Measurements from ENCODE around the gene TYW5.
A peak's percentile ranks its signal among the peaks of the same experiment; 100 is the strongest.

The TYW5 gene

DNA sequence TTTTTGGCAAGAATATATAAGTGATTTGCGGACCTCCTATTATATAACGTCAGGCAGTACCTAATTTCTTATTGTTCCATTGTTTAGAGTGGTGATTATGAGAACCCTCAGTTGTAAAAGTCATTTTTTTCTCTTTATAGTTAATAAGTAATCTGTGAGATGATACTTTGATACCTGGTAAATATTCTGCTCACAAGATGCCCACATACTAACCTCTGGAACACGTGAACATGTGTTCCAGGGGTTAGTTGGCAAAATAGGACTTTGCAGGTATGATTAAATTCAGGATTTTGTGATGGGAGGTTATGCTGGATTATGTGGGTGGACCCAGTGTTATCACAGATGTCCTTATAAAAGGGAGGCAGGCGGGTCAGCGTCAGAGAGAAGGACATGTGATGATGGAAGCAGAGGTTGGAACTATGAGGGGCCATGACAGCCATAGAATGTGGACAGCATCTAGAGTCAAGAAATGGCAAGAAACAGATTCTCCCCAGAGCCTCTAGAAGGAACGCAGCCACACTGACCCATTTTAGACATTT lies 16.9 kb upstream of the TYW5 start:
- DNase-seq, result no peak

DNA sequence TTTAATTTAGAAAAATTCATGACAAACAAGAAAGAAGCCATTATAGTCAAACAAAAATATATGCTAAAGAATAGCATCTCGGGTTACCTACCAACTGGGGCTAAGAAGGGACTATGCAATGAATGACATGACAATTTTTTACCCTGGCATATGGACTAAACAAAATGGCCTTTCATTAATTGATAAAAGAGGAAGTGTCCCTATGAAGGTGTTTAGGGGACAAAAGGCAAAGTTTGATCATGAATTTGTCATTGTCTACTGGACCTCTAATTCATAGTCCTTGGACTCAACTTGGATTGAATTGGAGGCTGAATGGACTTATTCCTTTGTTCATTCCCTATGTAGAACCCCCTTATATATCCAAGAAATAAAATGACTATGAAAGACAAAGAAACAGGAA lies 12.8 kb upstream of the TYW5 start:
- no peak for DNase-seq

DNA sequence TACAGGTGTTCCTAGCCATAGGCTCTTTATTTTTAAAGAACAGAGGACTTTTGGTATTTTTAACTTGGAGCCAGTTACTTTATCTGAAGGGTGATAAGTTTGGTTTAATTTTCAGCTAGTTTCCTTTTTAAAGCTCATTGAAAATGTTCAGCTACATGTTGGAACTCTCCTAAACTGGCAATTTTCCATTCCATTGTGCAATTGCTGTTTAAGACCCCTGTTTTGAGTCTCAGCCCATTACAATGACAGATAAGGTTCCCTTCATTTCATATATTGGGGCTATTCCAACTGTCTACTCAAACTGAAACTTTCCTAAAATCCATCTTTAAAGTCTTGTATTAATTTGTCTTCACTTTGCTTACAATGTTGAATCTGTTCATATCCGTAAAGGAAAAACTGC lies 11.7 kb upstream of the TYW5 start:
- no peak for DNase-seq

DNA sequence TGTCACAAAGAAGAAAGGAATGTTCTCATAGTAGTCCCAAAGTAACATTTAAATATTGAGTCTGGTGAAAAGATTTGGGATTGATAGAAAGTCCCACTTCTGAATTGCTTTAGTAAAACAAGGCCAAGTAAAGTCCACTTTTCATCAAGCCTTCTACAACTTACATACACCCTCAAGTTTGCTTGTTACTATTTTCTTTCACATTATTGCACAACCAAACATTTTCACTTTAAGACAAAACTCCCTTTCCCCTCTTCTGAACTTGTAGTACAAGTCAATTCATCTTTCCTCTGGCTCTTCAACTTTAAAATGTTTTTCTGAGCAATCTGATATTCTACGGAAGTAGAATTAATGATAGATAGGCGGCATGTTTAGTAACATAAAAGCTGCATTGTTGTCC lies 11.1 kb upstream of the TYW5 start:
- no peak for DNase-seq

DNA sequence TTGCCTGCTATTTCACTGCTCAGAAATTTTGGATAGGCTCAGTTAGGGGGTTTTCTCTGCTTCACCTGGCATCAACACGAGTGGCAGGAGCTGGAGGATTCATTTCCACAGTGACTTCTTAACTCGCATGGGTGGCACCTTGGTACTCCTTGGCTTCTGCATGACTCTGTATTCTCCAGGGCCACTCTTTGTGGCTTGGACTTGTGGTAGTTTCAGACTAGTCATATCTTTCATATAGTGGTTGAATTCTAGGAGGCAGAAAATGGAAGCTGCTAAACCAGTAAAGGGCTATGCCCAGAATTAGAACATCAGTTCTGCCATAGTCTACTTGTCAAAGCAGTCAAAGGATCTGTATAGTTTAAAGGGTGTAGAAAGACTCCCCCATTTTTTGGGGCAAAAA lies 6.9 kb upstream of the TYW5 start:
- no peak for DNase-seq

DNA sequence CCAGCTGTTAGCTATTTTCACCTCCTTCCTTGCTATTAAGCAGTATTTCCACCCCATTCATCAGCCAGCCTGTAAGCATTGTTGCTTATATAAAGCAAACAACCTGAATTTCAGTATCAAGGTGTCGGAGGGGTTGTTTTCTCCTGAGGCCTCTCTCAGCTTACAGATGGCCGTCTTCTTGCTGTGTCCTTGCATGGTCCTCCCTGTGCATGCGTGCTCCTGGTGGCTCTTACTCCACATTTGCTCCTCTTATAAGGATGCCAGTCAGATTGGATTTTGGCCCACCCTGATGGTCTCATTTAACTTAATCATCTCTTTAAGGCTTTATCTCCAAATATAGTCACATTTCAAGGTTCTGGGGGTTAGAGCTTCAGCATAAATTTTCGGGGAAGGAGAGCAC lies 2.7 kb upstream of the TYW5 start:
- no peak for DNase-seq

DNA sequence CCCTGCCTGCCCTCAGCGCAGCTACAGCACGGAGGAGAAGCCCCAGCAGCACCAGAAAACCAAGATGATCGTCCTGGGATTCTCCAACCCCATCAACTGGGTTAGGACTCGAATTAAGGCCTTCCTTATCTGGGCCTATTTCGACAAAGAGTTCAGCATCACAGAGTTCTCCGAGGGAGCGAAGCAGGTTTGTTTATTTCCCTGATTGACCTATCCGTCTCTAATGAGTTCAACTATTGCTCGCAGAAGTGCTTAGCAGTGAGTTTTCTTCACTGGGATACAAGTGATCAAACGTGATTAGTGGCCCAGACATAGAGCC lies 730 bp upstream of the TYW5 start:
- DNase-seq, result peak; percentile 39

DNA sequence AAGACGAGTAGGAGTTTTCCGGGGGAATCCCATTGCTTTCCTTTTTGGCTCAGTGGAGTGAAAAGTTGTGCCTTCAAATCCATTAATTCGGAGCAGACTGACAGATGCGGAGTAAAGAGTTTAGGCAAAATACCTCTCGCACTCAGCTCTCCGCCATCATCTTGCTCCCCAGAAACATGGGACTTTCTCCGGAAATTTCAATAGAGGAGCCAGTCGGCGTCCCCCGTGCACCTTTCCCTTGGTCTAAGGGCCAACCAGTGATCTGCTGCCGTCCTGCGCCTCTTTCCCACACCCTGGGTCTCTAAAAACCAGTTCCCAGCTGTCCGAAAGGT lies 318 bp downstream of the TYW5 start:
- peak; percentile 76 for DNase-seq

DNA sequence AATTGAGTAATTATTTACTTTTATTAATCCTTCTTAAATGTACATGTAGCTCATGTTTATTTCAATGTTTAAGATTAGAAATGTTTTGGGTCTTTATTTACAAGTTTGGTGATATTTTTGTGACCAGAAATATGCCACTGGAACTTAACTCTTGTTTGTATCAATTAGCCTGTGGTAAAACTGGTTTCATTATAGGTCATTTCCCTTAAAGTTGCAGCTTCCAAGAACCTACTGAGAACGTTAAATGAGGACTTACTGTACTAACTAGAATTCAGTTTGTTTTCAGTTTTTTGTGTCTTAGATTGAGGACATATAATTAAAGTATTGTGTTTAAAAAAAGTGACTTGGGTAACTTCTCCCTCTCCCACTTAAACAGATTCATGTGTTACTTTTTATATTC lies 4.3 kb downstream of the TYW5 start:
- DNase-seq, result no peak

DNA sequence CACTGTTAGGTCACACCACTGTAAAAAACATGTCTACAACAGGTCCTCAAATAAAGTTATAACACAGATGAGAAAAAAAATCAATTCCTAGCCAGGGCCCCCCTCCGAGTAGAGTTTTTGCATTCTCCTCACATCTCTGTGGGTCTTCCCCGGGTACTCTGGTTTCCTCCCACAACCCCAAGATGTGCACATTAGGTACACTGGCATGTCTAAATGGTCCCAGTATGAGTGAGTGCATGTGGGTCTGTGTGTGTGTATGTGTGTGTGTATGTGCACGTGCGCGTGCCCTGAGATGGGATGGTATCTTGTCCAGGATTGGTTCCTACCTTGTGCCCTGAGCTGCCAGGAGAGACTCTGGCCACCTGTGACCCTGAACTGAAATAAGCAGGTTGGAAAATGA lies 4.9 kb downstream of the TYW5 start:
- DNase-seq, result no peak

DNA sequence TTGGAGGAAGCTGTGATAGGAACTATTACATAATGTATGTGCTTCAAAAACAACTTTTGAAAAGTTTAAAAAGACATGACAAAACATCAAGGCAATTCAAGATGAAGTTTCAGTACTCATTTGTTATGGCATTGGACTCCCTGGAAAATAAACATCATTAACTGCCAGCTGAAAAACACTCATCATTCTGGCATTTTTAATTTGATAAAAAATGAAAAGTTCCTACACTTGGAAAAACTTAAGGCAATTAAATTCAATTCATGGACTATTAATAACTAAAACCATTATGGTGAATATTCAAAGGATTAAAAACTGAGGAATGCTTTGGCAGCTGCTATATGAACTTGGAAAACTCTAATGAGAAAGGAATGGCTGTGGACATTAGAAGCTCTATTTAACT lies 8.5 kb downstream of the TYW5 start:
- no peak for DNase-seq

DNA sequence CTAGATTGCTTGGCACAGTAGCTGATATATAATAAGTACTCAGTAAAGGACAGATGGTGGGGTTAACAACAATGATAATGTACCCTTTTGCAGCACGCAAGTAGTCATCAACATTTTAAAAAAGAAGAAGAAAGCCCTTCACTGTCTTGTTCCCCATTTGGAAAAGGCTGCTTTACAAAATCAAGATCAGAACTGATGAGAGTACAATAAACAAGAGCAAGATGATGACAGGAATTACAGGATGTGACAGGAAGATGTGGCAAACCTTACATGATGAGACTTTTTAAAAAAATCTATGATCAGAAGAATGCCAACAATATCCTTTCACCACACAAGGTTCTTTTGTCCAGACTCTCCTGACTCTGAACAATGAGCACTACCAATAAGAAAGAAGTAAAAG lies 9.1 kb downstream of the TYW5 start:
- no peak for DNase-seq

DNA sequence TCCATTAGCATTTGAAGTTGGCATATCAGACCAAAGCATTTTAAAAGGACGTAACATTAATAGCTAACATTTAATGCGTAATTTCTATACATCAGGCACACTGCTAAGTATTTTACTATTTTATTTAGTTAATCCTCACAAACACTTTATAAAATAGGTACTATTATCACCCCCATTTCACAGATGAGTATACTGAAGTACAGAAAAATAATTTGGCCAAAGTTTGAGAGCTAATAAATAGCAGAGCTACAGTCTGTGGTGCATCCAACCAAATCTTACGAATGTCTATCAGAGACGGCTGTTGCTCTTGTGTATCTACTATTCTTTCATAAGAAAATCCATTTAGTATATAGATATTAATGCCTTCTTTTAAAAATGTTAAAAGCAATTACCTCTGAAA lies 11.9 kb downstream of the TYW5 start:
- no peak for DNase-seq

DNA sequence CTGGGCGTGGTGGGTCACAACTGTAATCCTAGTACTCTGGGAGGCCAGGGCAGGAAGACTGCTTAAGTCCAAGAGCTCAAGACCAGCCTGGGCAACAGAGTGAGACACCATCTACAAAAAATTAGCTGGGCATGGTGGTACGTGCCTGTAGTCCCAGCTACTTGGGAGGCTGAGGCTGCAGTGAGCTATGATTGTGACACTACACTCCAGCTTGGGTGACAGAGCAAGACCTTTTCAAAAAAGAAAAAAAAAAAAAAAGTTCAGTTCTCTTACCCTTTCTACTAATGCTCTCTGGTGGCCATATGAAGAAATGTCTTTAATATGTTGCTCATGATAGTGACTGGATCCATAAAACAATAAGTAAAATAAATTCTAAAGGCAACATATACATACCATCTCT lies 14.9 kb downstream of the TYW5 start:
- peak; percentile 78 for DNase-seq

DNA sequence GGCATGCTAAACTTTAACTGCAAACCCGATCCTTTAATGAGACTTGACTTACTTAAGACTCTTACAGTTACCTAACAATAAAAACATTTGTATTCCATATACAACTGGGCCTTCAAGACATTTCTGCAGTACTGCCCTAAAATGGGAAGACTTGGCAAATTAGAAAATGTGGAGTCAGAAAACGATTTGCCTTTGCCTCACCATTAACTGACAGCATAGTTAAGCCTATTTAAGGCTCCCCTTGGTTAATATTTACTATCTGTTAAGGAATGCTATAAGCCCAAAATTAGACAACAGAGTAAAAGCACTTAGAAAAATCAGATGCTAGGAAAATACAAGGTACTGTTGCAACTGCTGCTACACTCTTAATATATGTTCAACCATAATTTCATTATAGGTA lies 18.7 kb downstream of the TYW5 start:
- no peak for DNase-seq

DNA sequence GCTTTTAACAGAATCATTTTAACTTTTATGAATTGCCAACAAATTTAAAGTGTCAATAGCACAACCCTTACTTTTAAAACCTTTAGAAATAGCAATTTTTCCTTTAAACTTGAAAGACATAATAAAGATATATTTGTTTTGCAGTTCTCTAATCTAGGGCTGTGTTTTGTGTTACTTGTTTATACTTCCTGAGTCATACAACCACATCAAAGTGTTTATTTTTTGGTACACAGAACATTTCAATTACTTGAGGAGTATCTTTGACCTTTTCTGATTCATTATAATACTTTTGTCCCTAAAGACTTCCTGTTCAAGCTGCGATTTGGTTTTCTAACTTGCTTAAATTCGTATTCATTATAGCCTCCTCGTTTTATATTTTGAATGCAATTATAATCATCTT lies 21.8 kb downstream of the TYW5 start:
- DNase-seq, result no peak

DNA sequence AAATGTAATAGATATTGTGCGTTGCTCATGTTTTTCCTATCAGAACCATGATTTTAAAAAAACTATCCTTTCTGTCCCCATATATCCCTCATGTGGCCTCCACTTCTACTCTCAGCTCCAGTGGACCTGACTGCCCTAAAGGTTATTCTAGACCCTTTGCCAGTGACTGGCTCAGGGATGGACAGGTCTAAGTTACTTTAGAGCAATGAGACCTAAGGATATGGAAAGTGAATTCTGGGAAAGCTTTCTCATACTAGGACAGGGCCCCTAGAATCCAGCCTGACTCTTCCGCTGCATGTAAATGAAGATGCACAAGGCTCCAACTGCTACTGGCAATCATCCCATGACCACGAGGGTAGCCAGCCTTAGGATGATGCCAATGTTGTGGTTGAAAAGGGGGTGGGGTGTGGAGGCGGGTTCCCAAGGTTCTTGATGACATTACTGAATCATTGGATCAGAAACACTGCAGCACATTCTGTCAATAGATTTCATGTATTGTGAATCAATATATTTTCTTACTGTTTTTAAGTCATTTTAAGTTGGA lies 22.9 kb downstream of the TYW5 start:
- DNase-seq, result peak; percentile 65

DNA sequence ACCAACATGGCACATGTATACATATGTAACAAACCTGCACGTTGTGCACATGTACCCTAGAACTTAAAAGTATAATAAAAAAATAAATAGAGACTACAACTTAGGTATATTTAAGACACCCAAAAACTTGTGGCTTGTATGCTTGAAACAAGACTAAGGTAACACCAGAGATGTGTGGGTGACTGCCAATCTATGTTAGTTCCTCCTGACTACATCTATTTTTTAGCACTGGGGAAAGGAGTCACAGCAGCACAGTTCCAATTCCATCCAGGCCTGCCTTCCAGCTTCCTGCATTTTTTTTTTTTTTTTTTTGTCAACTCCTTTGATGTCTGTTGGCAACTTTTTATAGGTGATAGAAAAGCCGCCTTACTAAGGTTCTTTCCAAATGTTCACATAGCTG lies 26.0 kb downstream of the TYW5 start:
- no peak for DNase-seq

DNA sequence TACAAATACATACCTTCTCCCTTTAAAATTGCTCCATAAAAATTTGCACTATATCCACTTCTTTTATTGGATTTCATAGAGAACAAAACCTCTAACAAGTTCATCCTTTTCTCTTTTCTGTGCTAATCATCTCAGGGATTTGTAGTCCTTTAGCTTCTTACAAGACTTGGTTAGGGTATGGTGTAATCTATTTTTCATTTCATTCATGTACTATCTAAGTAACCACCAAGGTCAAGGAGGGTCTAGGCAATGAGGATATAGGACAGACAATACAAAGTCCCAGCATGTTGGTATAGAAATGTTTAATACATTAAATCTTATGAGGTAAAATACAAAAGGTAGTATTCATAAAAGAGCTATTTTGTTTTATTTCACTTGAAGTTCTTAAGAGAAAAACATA lies 26.7 kb downstream of the TYW5 start:
- DNase-seq, result no peak

DNA sequence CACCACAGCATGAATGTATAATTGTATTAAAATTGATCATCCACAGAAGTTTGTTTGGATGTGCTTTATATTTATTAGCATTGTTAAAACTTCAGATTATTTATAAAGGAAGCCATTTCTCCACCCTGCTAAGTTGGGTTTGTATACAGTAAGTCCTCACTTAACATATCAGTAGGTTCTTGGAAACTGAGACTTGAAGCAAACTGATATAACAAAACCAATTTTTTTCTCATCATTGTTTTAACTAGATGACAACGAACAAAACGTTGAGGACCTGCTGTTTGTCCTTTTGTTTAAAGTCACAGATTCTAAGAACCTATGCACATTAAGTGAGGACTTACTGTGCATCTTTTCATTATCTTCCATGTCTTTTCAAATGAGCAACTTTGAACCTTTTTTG lies 27.1 kb downstream of the TYW5 start:
- no peak for DNase-seq

DNA sequence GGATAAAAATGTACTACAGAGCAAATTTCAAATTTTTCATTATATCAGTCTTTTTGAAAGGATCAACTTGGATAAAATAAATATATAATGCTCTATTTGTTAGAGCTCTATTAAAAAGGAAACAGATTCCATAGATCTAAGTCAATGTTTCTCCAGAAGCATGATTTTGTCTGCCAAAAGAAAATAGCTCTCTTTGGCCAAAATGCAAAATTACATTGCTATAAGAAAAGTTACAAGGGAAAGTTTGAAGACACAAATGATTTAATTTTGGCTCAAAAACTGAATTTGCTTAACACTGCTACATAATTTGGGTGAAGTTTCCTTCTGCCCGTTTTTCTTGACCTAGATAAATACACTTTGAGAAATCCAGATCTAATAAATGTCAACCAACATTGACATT lies 28.5 kb downstream of the TYW5 start:
- no peak for DNase-seq

DNA sequence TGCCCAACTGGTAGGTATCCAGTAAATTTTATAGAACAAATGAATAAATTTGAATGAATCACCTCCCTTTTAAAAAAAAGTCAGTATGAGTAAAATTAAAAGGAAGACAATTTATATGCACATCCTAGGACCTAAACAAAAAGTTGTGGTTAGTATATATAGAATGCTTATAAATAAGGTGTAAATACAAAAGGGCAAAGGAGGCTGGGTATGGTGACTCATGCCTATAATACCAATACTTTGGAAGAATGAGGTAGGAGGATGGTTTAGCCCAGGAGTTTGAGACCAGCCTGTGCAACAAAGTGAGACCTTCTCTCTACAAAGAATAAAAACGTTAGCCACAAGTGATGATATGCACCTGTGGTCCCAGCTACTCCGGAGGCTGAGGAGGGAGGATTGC lies 31.4 kb downstream of the TYW5 start:
- no peak for DNase-seq

DNA sequence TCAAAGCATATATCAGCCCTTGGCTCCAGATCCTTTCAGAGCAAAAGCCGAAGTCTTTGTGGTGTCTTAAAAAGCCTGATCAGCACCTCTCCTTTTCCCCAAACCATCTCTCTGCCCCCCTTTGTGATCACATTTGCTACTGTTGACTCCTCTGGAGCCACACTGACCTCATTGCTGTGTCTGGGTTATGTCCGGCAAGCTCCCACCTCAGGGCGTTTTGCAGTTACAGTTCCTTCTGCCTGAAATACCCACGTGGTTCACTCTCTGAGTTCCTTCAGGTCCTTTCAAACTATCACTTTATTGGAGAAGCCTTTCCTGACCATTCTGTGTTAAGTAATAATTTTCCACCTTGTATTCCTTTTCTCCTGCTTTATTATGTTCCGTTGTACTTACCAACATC lies 32.4 kb downstream of the TYW5 start:
- DNase-seq, result no peak

DNA sequence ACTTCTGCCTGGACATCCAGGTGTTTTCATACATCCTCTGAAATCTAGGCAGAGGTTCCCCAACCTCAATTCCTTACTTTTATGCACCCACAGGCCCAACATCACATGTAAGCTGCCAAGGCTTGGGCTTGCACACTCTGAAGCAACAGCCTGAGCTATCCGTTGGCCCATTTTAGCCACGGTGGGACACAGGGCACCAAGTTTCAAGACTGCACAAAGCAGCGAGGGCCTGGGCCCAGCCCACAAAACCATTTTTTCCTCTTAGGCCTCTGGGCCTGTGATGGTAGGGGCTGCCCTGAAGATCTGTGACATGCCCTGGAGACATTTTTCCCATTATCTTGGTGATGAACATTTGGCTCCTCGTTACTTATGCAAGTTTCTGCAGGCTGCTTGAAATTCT lies 38.3 kb downstream of the TYW5 start:
- no peak for DNase-seq

DNA sequence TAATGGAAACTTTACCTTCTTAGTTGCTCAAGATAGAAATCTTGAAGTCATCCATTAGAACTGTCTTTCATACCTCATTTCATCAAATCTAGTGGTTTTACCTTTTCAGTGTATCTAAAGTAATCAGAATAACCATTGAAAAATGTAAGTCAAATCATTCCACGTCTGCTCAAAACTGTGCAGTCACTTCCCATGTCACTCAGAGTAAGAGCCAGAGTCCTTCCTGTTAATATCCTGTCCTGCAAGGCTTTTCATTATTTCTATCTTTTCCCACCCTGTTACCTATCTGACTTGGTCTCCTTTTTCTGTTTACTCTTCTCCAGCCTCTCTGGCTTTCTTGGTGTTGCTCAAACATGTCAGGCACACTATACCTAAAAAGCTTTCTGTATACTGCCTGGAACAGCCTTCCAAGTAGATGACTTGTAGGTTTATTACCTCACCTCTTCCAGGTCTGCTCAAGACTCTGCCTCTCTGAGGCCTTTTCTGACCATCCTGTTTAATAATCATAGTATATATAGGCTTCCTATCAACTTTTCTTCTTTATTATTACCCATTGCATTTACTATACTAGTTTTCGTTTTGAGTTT lies 40.8 kb downstream of the TYW5 start:
- no peak for DNase-seq

Measured in hematopoietic multipotent progenitor cell treated with erythropoietin and hydrocortisone succinate and interleukin-3 and kit ligand, for 6 days (in vitro differentiated cells).